ENCODE data around the gene SHF.
A peak's percentile ranks its signal among the peaks of the same experiment; 100 is the strongest.

Gene SHF

DNA sequence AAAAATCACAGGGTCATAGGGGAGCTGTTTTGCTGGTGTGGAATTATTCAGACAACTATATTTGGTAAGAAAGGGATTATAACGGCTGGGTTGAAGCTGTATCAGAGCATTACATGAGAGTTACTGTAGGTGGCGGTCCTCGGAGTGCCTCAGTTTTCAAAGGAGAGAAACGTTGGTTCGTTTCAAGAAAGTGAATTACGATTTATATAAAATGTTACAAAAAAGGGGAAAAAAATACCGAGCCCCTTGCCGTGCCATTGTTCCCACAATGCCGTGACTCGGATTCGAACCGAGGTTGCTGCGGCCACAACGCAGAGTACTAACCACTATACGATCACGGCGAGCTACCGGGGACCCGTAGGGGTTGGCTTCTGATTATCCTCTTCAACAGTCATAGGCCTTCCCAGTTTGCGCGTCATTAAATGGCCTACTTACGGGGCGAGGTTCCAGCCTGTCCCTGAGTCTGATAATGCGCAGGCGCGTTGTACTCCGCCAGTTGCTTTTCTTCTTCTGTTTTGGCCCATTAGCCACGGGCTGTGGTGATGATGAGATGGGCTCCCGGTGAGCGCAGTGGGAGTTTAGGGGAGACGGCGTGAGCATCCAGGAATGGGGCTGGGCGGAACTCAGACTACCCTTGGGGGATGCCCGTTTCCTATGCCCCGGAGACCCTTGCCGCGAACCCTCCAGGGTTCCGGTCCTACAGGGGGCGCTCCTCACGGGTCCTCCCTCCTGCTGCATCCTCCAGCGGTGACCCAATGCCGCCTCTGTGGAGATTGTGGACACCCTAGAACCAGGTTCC is 10.8 kb upstream of the SHF start:
- peak; percentile 89 for DNase-seq

DNA sequence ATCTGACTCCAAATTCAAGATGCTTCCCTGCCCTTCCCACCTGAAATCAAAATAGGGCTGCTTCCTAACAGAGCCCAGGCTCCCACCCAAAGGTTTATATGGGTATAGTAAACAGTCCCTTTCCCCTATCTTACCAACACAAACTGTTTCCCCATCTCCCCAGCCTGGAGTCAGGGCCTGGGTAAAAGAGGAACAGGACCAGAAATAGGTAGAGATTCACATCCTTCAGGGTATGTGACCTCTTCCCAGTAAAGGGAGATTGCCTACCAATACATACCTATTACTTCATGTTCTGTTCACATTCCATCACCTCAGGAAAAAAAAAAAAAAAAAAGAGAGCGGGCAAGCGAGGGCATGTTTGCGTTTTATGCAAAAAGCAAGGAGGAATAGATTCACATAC is 9.7 kb upstream of the SHF start:
- DNase-seq = no peak

DNA sequence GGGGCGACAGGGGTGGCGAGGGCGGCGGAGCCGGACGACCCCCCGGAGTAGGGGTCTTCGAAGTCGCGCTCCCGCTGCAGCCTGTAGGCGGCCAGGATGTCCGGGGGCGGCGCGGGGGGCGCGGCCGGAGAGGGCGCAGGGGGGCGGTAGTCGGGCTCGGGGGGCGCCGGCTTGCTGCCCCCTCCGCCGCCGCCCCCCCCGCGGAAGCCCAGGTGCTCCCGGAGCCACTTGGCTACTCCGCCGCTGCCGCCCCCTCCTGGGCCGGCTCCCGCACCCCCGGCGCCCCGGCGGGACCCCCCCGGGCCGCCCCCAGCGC is 230 bp downstream of the SHF start:
- DNase-seq = no peak

DNA sequence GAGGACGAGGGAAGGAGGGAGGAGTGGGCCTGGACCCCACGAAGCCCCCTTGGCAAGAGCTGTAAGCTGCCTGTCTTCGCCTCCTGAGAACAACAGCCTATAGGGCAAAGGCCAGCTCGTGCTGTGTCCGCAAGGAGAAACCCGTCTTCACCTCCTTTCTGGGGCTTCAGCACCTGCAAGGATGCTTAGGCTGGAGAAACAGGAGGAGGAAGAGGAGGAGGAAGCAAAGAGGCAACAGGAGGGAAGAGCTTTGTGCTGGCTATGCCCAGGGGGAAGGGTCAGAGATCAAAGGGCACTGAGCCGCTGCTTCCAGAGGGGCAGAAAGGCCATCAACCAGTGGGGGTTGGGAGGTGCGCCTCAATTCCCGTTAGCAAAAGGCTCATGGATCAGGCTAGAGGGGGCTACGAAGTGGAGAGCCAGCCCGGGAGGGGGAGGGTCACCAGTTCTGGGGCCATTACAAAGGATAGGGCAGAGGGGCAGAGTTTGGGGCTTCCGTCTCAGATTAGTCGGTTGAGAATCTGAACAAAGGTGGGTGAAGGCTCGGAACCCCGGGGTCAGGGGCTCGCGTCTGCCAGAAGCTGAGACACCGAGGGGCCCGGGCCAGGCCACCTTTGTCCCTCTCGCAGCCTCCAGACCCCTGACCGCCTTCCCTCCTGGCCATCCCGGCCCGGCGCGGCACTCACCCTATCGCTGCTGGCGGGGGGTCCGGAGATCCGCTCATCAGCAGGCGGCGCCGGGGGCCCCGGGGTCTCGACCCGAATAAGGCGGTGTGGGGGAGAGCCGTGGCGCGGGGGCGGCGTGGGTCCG is 792 bp downstream of the SHF start:
- DNase-seq = no peak

DNA sequence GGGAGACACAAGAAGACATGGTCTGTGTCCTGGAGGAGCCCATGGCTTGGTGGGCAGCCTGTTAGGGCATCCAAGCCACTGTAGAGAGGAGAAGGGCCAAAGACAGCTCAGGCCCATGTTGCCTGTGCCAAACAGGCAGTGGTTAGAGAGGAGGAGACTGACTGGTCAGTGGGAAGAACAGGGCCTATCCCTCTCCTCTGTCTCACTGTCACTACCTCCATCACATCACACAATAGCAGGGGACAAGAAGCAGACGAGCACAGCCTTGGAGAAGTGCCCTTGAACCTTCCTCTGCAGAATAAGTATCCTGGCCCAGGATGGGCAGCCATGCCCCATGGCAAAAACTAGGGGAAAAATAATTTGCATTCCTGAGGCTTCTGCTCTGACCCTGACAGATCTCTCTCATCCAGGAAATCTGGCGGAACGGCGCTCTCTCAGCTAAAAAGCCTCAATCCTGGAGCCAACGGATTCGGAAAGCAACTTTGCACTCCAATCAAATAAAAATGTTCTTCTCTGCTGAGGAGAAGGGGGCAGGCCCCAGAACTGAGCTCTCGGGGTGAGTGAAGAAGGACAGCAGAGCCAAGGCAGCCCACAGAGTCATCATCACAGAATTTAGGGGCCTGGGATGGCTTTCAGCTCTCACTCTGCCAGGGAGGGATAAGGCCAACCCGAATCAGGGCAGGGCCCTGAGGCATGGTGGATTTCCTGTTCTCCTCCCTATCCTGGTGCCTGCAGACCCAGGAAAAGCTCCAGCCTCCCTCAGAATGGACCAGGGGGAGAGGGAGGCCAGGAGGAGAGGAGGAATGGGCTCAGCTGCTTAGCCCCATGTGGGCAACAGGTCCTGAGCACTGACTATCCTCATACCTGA is 1.6 kb downstream of the SHF start:
- no peak for DNase-seq

DNA sequence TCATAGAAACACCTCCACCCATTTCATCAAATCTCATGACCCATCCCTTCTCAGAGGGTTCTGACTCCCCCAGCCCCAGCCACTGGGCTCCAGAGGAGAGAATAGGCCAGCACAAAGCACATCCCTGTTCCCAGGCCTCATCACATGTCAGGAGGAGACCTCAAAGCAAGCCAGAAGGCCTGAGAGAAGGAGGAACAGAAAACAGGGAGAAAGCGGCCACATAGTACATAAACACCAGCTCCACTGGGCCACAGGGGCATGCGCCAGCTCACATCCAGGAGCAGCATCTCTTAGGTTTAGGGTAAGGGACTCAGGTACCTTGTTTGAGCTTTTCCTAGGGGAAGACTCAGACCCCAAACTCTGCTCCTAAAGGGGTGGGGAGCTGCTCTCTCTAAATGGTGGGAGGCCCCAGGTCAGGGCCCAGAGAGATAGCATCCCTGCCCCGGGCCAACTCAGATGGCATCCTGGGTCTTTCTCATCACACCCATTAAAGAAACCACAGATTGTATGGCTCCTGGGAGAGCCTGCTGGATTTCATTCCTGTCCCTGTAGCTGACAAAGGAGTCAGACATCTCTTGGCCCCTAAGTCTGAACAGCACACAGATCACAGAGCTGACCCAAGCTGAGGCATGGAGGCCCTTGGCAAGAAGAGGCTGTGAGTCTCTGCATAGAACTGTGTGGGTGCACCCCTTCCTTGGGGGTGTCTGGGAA is 2.5 kb downstream of the SHF start:
- DNase-seq = no peak

DNA sequence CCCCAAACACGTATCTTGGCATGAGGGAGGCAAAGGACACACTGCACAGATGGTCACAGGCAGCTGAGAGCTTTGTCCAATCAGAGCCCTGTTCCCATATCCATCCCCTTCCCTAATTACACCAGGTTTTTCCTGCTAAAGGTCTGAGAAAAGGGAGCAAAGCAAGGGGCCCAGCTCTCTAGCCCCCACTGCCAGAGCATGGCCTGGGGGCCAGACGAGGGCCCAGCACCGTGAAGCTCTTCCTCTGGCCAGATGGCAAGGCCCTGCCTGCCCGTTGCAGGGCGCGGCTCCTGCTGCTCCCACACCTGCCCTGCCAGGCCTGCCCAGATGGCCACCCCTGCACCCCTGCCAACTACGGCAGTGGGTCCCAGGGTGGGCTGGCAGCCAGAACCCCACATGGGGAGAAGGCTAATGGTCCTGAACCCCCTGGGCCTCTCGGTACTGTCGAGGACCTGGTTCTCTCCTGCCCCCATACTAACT is 3.2 kb downstream of the SHF start:
- no peak for DNase-seq

DNA sequence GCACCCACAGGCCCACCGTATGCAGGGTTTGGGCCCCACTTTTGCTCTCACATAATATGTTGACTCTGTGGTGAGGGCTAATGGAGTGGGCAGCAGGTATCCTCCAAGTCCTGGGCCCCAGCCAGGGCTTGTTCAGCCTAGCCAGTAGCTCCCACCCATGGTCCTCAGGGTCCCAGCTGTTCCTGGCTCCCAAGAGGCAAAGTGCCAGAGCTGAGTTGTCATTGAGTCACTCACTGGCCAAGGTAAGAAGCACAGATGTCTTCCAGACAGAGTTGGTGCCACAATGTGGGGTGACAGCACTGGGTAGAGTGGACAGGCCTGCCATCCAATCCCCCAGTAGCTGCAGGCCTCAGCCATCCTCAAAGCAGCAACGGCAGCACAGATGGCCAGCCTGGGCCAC is 4.3 kb downstream of the SHF start:
- no peak for DNase-seq

DNA sequence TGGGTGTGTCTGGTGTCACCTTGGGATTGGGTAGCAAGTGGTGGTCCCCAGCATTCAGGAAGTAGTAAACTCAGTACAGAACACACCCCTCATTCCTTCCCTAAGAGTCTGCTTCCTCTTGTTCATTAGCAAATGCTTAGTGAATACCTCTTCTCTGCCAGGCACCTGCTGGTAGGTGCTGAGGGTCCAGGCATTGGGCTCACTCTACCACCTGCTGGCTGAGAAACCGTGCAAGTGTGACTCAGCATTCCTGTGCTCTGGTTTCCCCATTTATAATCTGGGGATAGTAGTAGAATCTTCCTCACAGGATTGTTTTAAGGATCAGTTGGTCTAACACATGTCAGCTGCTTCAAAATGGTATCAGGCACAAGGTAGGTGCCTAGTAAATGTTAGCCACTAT is 4.8 kb downstream of the SHF start:
- DNase-seq = no peak

DNA sequence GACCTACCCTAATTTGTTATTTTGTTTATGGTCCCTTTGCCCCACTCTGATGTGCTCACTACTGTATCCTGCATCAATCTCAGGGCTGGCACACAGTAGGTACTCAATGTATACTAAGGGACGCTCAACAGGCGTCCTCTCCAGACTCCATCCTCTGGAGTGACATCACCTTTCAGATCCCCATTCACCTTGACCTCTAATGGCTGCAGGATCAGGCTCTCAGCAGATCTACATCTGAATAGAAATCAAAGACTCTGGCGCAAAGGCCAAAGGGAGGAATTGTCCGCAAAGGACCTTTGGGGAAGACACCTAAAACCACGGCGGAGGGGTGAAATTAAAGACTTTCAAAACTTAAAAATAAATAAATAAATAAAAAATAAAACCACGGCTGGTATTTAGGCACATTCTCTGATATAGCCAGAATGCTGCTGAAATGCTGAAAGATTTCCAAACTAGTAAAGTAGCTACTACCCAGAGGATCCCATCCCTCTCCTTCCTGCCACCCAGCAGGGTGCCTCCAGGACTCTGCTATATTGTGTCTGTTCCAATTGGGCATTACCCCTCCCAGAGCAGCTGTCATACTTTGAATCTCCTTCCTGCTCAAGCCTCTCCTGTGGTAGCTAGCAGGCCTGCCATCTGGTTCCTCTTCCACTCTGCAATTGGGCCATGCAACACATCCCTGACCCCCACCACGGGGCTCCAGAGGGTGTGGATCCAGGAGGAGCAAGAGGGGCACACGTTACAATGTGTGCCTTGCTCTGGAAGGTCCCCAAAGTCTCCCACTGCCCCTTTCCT is 6.1 kb downstream of the SHF start:
- DNase-seq = no peak

DNA sequence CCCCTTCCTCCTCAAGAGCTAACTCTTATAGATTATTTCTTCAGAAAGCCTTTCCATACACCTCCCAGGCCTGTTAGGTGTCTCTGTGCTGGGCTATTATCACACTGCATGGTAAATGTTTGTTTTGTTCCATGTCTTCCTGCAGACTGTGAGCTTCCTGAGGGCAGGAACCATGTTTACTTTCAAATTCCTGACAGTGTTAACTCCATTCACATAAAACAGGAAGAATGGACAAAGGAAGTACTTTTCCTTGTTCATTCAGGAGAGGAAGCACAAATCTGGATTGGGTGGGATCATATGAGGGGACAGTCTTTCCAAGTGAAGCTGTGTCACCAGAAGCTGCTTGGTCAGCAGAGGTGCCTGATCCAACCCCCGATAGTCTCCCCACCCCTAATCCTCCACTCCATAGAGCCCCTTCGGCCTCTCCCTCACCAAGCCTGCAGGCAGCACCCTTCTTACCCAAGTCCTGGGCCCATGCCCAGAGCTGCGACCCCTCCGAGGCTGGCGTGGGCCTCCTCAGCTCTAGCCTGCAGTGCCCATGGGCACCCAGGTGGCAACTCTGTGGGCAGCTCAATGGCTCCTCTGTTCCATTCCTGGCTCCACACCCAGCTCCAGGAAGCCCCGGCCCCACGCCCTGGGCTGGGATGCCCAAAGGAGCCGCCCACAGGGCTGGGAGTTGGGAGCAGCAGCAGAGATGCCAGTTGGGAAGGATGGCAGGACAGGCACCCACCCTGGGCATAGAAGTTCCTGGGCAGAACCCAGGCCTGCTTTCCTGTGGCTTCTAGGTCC is 6.9 kb downstream of the SHF start:
- no peak for DNase-seq

DNA sequence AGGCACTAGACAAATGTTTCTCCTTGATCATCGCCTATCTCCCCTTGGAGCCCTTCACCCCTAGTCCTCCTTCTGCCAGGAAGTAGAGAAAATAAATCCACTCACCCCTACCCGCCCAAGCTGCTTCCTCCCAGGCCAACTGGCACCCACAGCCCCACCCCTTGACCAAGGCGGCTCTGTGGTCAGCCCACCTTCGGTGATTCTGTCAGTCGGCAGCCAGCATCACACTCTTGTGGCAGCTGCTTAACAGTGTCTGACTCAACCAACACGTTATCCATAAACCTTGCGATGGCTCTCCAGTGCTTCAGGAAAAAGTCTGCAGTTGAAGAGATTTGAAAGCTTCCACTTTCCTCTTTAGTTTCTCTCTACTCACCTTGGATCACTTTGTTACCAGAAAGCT is 7.6 kb downstream of the SHF start:
- DNase-seq = no peak

DNA sequence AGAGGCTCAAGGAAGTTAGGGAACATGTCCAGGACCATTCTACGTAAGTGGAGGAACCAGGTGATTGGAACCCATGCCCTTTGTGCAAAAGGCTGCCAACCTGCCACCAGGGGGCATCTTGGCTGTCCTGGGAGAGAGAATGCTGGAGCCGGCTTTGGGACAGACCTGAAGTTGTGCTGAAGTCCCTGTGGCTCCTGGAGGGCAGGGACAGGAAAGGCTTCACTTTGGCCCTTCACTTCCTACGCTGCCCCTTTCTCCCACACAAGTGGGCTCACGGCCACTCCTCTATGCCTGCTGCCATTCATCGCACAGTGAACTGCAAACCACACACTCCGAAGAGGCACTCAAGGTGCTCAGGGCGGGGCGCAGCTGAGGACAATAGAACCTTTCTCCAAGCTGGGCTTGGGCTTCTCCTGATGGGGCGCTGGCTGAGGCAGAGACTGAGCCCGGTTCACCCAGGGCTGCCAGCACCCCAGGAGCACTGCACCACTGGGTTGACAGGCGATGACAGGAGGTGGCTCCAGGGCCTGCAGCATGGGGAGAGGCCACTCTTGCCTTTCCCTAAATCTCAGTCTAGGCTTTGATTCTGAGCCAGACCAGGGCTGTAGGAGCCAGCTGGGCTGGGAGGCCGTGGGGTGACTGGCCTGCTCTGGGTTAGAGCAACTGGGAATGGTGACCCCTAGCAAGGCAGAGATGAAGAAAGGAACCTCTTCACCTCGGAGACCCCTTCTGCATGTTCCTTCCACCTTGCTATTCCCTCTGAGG is 8.4 kb downstream of the SHF start:
- peak; percentile 58 for DNase-seq

DNA sequence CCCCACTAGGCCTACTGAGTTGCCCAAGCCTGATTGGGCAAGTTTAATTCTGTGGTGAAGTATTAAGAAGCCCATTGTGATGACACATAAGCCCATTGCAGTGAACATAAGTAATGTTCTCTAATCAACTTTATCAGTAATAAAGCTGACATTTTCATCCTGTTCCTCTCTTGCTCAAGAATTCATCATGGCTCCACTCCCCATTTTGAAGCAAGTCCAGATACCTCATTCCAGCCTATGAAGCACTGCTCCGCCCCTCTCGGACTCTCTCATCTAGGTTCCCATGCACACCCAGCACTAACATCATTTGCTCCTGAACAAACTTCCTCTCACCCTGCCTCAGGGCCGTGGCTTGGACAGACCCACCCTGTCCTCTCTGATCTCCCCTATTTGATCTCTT is 10.5 kb downstream of the SHF start:
- DNase-seq = no peak

DNA sequence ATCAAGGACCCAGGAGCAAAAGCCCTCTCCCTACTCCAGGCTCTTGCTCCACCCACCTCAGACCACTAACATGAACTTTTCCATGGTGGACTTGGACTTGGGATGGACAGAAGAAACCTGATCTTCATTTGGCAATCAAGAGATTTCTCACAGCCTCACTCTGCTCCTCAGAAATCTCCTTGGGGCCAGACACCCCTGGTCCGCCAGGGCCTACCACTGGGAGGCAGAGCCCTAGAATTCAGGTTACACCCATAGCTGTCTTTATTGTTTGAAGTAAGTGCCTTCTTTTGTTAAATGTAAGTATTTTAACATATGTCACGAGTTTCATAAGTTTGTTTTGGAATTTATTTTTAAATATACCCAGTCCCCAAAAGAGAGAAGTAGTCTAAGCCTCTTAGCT is 13.2 kb downstream of the SHF start:
- no peak for DNase-seq

DNA sequence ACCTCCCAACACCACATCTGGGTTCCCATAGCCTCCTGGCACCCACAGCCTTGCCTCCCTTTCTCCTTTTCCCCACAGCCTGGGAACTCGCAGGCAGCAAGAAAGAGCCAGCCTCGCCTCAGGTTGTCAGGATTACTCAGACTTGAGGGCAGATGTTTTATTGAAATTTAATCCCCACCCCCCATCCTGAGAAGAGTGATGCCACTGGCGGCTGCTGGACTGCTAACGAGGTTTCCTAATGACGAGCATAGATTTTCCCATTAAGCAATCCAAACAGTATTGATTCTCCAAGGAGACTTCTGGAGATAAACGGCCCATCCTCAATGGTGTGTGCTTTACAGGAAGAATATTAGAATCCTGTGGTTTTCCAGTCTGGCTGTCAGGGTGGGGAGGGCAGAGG is 13.7 kb downstream of the SHF start:
- no peak for DNase-seq

DNA sequence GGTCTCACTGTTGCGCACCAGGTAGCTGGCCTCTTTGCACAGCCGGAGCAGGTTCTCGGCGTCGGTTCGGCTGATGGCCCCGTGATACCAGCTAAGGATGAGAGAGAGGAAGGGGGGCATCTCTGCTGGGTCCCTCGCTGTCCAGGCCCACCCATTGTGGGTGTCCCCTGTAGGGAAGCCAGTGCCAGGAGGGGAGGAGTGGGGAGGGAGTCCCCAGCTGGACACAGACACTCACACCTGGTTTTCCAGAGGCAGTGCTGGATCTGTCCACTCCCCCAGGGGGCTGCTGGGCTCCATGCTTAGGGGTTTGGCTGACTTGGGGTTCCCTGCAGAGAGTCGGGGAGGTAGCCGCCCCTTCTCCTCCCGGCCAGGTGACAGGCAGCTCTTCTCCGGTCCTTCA is 15.9 kb downstream of the SHF start:
- DNase-seq = no peak

DNA sequence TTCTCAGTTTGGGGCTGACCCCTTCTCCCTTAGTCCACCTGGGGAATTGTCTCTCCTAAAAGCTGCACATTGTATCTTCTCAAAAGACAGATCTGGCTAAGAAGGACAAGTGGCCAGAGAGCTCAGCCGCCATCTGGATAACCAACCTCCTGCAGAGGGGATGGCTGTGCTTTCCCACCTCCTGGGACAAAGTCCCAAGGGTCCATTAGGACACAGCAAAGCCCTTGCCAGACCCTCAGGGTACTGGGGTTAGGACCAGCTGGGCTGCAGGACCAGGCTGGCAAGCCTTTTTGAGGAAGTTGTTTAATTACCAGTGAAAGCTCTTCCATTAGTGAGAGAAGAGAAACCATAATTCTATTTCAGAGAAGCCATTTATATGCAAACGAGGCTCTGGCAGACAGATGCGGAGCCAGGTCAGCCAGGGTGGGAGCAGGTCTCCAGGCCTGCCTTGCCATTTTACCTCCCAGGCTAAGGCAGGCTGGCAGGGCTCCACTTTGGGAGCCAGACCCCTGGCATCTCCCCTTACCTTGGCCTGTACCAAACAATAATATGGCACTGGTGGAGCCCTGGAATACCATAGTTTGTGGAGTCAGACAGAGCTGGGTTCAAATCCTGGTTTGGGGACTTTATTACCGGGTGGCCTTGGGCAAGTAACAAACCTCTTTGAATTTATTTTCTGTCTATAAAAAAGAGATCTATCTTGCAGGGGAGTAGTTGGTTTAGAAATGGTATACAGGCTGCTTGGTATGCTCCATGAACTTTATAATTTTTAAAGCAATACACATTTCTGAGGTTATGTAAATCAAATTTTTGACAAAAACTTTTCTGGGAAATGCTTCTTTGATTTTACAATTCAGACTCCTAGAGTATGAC is 17.9 kb downstream of the SHF start:
- no peak for DNase-seq
